BJ (cell line): ENCODE data around the gene CNDP2. TPM values are rescaled to one million over a fixed set of nuclear protein-coding genes. Genes with fewer than 3 reads are reported as not detected.

Experiments
- CTCF ChIA-PET: fragments of 350-600 bp; formaldehyde crosslinking; extraction: SDS; loops from one replicate; lab custom pipeline; 2021; ENCODE audit warnings: antibody characterized with exemption, inconsistent platforms; lab: Yijun Ruan, JAX
- POLR2A ChIA-PET: fragments of 300-600 bp; sonication (Branson Sonifier 250); formaldehyde crosslinking; extraction: SDS; loops from one replicate; lab custom pipeline; 2021; ENCODE audit warnings: antibody characterized with exemption; lab: Charles Lee
- DNase-seq: peaks from one replicate; pipeline ENCODE4 v3.0.0-alpha.2; 2011; ENCODE audit warnings: low read depth
- H3K27me3 ChIP-seq: 2 replicates; pipeline ENCODE4 v1.6.0; 2011; ENCODE audit warnings: low read length; ENCODE audit not compliant: control insufficient read depth, insufficient read depth
- H3K36me3 ChIP-seq: 2 replicates; pipeline ENCODE4 v1.5.1; 2011; ENCODE audit warnings: low read length; ENCODE audit not compliant: control insufficient read depth, insufficient read depth
- H3K4me3 ChIP-seq: 2 replicates; pipeline ENCODE4 v1.5.1; 2011; ENCODE audit warnings: low read depth, mild to moderate bottlenecking, control low read depth, low read length
- CTCF ChIP-seq: IDR thresholded peaks from 2 replicates; pipeline ENCODE4 v1.5.1; 2011; ENCODE audit warnings: low read depth, mild to moderate bottlenecking, control low read depth, inconsistent platforms, low read length, moderate library complexity; ENCODE audit not compliant: insufficient read depth
- polyA plus RNA-seq: library from polyadenylated mRNA; depleted of rRNA; stranded (reverse); fragments of >200 nt; gene quantifications from 2 replicates; pipeline ENCODE4 v1.2.3, GENCODE V29; 2011

Gene CNDP2
- polyA plus RNA-seq, 1 experiment, result 99.4 TPM

- no peak for TF ChIP-seq CTCF
- Histone ChIP-seq H3K4me3 (no peak overlapping the region), H3K27me3 (peaks cover 5% of the 10 kb centered on the region), H3K36me3 (no peaks in the 10 kb centered on the region)
- ChIA-PET POLR2A (no interaction called here), CTCF (interaction anchor here (1.0 kb wide), 1 partner anchor 16 kb away, joined by 3 read pairs; no protein-coding TSS in a partner anchor)
- no peak for DNase-seq
Measured at GRCh38 chr18:74451148-74451547, 45.0 kb upstream of the CNDP2 start.

GRCh38 chr18:74453016-74453566, 43.1 kb upstream of the CNDP2 start:
- no peak overlapping the region for H3K4me3 ChIP-seq
- H3K36me3 ChIP-seq, result no peaks in the 10 kb centered on the region
- TF ChIP-seq CTCF, result no peak
- H3K27me3 ChIP-seq, result peaks cover 15% of the 10 kb centered on the region
- DNase-seq, result no peak
- POLR2A ChIA-PET, result no interaction called here
- CTCF ChIA-PET, result interaction anchor here (0.8 to 1.2 kb wide), 2 partner anchors 9 to 10 kb away, joined by 3 read pairs; no protein-coding TSS in a partner anchor

GRCh38 chr18:74453642-74454198, 42.4 kb upstream of the CNDP2 start:
- H3K4me3 ChIP-seq, result no peak overlapping the region
- no peak for DNase-seq
- TF ChIP-seq CTCF, result no peak
- CTCF ChIA-PET, result interaction anchor here (1.2 kb wide), 1 partner anchor 10 kb away, joined by 3 read pairs; no protein-coding TSS in a partner anchor
- H3K36me3 ChIP-seq, result no peaks in the 10 kb centered on the region
- POLR2A ChIA-PET, result no interaction called here
- H3K27me3 ChIP-seq, result peaks cover 19% of the 10 kb centered on the region

DNA sequence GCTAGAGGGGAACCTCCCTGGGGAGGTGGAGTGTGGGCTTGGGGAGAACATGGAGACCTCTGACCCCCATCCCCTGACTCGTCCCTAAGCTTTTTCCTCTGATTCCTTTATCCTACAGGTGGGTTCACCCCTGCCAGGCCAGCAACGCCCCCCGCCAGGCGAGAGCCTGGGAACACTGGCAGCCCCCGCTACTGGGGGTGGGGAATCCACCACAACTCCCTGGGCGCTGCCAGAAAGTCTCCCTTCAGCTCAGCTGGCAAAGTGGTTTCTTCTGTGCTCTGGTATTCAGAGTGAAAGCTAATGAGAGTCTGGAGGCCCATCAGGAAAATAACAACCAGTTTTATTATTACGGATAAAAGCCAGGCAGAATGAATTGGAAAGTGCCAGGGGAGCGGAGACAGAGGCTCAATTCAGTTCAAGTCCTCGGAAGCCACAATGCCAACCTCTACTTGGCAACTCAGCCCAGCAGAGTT, 41.8 kb upstream of the CNDP2 start:
- H3K27me3 ChIP-seq, result peaks cover 19% of the 10 kb centered on the region
- no peak for DNase-seq
- H3K36me3 ChIP-seq, result no peaks in the 10 kb centered on the region
- POLR2A ChIA-PET, result no interaction called here
- TF ChIP-seq CTCF, result no peak
- no peak overlapping the region for H3K4me3 ChIP-seq
- CTCF ChIA-PET, result no interaction called here

GRCh38 chr18:74455386-74455785, 40.8 kb upstream of the CNDP2 start:
- CTCF ChIA-PET, result no interaction called here
- Histone ChIP-seq H3K36me3 (no peaks in the 10 kb centered on the region), H3K4me3 (no peak overlapping the region), H3K27me3 (peaks cover 23% of the 10 kb centered on the region)
- no peak for DNase-seq
- no peak for TF ChIP-seq CTCF
- POLR2A ChIA-PET, result no interaction called here
